Naive thymus-derived CD8-positive, alpha-beta T cell (primary cell): Measurements from ENCODE around the gene IQSEC1. TPM values are rescaled to one million over a fixed set of nuclear protein-coding genes. Genes with fewer than 3 reads are reported as not detected.

Experiments used
- ATAC-seq, 2 donors: fragments of 150-1000 bp; cut with Tn5 transposase in 1 of 2; sonication (Bioruptor Pico), chemical (Tn5 transposase) in 1 of 2; 1 replicate in 1 of 2; 2 replicates in 1 of 2; pipeline ENCODE4 v1.10.0; 2021; ENCODE audit warnings: mild to moderate bottlenecking in 2 of 2, moderate library complexity in 2 of 2
- POLR2A ChIA-PET: fragments of 350-600 bp; sonication (Branson Sonifier 250); formaldehyde crosslinking; loops from one replicate; lab custom pipeline; 2021; ENCODE audit warnings: antibody characterized with exemption; lab: Charles Lee
- DNase-seq, 10 donors: peaks; one replicate each; pipeline versions ENCODE4 v3.0.0 to v3.0.0-alpha.2; 2020 to 2022
- H3K27ac Mint-ChIP-seq, 10 donors: one replicate each; pipeline ENCODE4 v1.8.0; 2020 to 2022; ENCODE audit warnings: mild to moderate bottlenecking in 10 of 10, mixed read lengths in 10 of 10, moderate library complexity in 4 of 10, inconsistent platforms in 1 of 10
- H3K27me3 Mint-ChIP-seq, 5 donors: one replicate each; pipeline ENCODE4 v1.8.0; 2021 to 2022; ENCODE audit warnings: mixed read lengths in 5 of 5
- H3K36me3 Mint-ChIP-seq, 3 donors: one replicate each; pipeline ENCODE4 v1.8.0; 2020 to 2022; ENCODE audit warnings: mixed read lengths in 3 of 3, mild to moderate bottlenecking in 2 of 3, inconsistent platforms in 1 of 3
- H3K4me1 Mint-ChIP-seq, 4 donors: one replicate each; pipeline ENCODE4 v1.8.0; 2021 to 2022; ENCODE audit warnings: mixed read lengths in 4 of 4
- H3K4me3 Mint-ChIP-seq, 10 donors: one replicate each; pipeline ENCODE4 v1.8.0; 2020 to 2022; ENCODE audit warnings: mild to moderate bottlenecking in 10 of 10, mixed read lengths in 10 of 10, moderate library complexity in 6 of 10, inconsistent platforms in 1 of 10
- H3K9me3 Mint-ChIP-seq, 9 donors: one replicate each; pipeline ENCODE4 v1.8.0; 2020 to 2022; ENCODE audit warnings: mixed read lengths in 9 of 9, mild to moderate bottlenecking in 3 of 9, inconsistent platforms in 1 of 9, moderate library complexity in 1 of 9
- polyA plus RNA-seq, 3 donors: library from polyadenylated mRNA; unstranded; fragments of 300-500 nt; fragmentation: Illumina TruSeq; gene quantifications; one replicate each; pipeline ENCODE4 v1.2.3, GENCODE V29; 2021
- total RNA-seq, 8 experiments: library from RNA in 2 of 8; stranded (reverse) in 2 of 8; gene quantifications; one replicate each; pipeline ENCODE4 v1.2.3 and lab custom pipeline; 2021 to 2026

IQSEC1 gene
- total and polyA plus RNA-seq, 5 experiments from 2014 or later = 13.7 to 47.7 (median 23.7) TPM

- POLR2A ChIA-PET = no interaction called here
- Mint-ChIP-seq H3K9me3 (no peaks in the 10 kb centered on the region), H3K27ac (no peak overlapping the region), H3K27me3 (no peaks in the 10 kb centered on the region), H3K4me1 (peaks cover 10 to 37% (median 14%) of the 10 kb centered on the region in 4 donors), H3K36me3 (peaks cover 4 to 69% (median 7%) of the 10 kb centered on the region in 3 donors), H3K4me3 (no peak overlapping the region)
- DNase-seq = no peak
- ATAC-seq = no peak
Observed at GRCh38 chr3:12922881-12923431, 150.3 kb downstream of the IQSEC1 start.

- H3K27ac Mint-ChIP-seq = peak overlapping the region in 2 of 10 donors; percentile 45 to 53
- POLR2A ChIA-PET = no interaction called here
- H3K9me3 Mint-ChIP-seq = no peaks in the 10 kb centered on the region
- no peak for DNase-seq
- peaks cover 4 to 69% (median 7%) of the 10 kb centered on the region in 3 donors for H3K36me3 Mint-ChIP-seq
- peaks cover 10 to 43% (median 20%) of the 10 kb centered on the region in 4 donors for H3K4me1 Mint-ChIP-seq
- no peaks in the 10 kb centered on the region for H3K27me3 Mint-ChIP-seq
- H3K4me3 Mint-ChIP-seq = no peak overlapping the region
- no peak for ATAC-seq
Observed at GRCh38 chr3:12922306-12922705, 150.9 kb downstream of the IQSEC1 start.

- Mint-ChIP-seq H3K27ac (peak overlapping the region in 3 of 10 donors; percentile 11 to 62 (median 45)), H3K27me3 (no peaks in the 10 kb centered on the region), H3K4me3 (no peak overlapping the region), H3K4me1 (peaks cover 14 to 45% (median 26%) of the 10 kb centered on the region in 4 donors), H3K9me3 (no peaks in the 10 kb centered on the region), H3K36me3 (peaks cover 4 to 67% (median 7%) of the 10 kb centered on the region in 3 donors)
- DNase-seq (no peak), ATAC-seq (no peak)
- POLR2A ChIA-PET = no interaction called here
Observed at GRCh38 chr3:12921736-12922135, 151.5 kb downstream of the IQSEC1 start.

GRCh38 chr3:12920967-12921366 lies 152.3 kb downstream of the IQSEC1 start:
- peaks cover 4 to 65% (median 7%) of the 10 kb centered on the region in 3 donors for H3K36me3 Mint-ChIP-seq

GRCh38 chr3:12919205-12919604 lies 154.0 kb downstream of the IQSEC1 start:
- no peak for DNase-seq
- Mint-ChIP-seq H3K4me1 (peaks cover 20 to 56% (median 40%) of the 10 kb centered on the region in 4 donors), H3K36me3 (peaks cover 4 to 63% (median 9%) of the 10 kb centered on the region in 3 donors), H3K27ac (no peak overlapping the region), H3K4me3 (no peak overlapping the region), H3K9me3 (no peaks in the 10 kb centered on the region), H3K27me3 (no peaks in the 10 kb centered on the region)
- ATAC-seq = no peak
- POLR2A ChIA-PET = no interaction called here

More at GRCh38 chr3:12920967-12921366, 152.3 kb downstream of the IQSEC1 start:
- H3K4me1 Mint-ChIP-seq = peaks cover 21 to 52% (median 34%) of the 10 kb centered on the region in 4 donors
- ATAC-seq (no peak), DNase-seq (no peak)
- H3K27ac Mint-ChIP-seq = peak overlapping the region in 1 of 10 donors; percentile 59
- H3K9me3 Mint-ChIP-seq = no peaks in the 10 kb centered on the region
- POLR2A ChIA-PET = interaction anchor here (0.6 kb wide), 1 partner anchor 16 kb away, joined by 3 read pairs; no protein-coding TSS in a partner anchor
- no peak overlapping the region for H3K4me3 Mint-ChIP-seq
- H3K27me3 Mint-ChIP-seq = no peaks in the 10 kb centered on the region

- peaks cover 20 to 56% (median 42%) of the 10 kb centered on the region in 4 donors for H3K4me1 Mint-ChIP-seq
- no peak overlapping the region for H3K27ac Mint-ChIP-seq
- no peak overlapping the region for H3K4me3 Mint-ChIP-seq
- H3K27me3 Mint-ChIP-seq = no peaks in the 10 kb centered on the region
- DNase-seq (no peak), ATAC-seq (no peak)
- H3K9me3 Mint-ChIP-seq = no peaks in the 10 kb centered on the region
- POLR2A ChIA-PET = no interaction called here
- peaks cover 4 to 62% (median 9%) of the 10 kb centered on the region in 3 donors for H3K36me3 Mint-ChIP-seq
Observed at GRCh38 chr3:12918231-12918630, 155.0 kb downstream of the IQSEC1 start.

GRCh38 chr3:12916159-12916558 lies 157.1 kb downstream of the IQSEC1 start:
- H3K4me1 Mint-ChIP-seq = peaks cover 16 to 51% (median 36%) of the 10 kb centered on the region in 4 donors
- peak; percentile 90 to 94 for ATAC-seq
- peaks cover 0 to 64% (median 12%) of the 10 kb centered on the region in 3 donors for H3K36me3 Mint-ChIP-seq
- POLR2A ChIA-PET = interaction anchor here (0.8 to 1.3 kb wide), 2 partner anchors 32 to 49 kb away, joined by 3 to 4 read pairs; no protein-coding TSS in a partner anchor
- H3K27me3 Mint-ChIP-seq = no peaks in the 10 kb centered on the region
- H3K27ac Mint-ChIP-seq = peak overlapping the region; percentile 44 to 91 (median 78)
- peak overlapping the region; percentile 41 to 78 (median 68) for H3K4me3 Mint-ChIP-seq
- H3K9me3 Mint-ChIP-seq = no peaks in the 10 kb centered on the region
- peak in 9 of 10 donors; percentile 12 to 78 (median 59) for DNase-seq

GRCh38 chr3:12914088-12914487 lies 159.1 kb downstream of the IQSEC1 start:
- Mint-ChIP-seq H3K27me3 (no peaks in the 10 kb centered on the region), H3K4me3 (no peak overlapping the region), H3K36me3 (peaks cover 0 to 61% (median 15%) of the 10 kb centered on the region in 3 donors), H3K27ac (peak overlapping the region in 3 of 10 donors; percentile 13 to 80 (median 21)), H3K4me1 (peaks cover 16 to 44% (median 36%) of the 10 kb centered on the region in 4 donors), H3K9me3 (no peaks in the 10 kb centered on the region)
- ATAC-seq (no peak), DNase-seq (no peak)
- POLR2A ChIA-PET = no interaction called here

- Mint-ChIP-seq H3K27ac (peak overlapping the region in 5 of 10 donors; percentile 12 to 82 (median 67)), H3K9me3 (no peaks in the 10 kb centered on the region), H3K4me3 (no peak overlapping the region), H3K4me1 (peaks cover 10 to 28% (median 24%) of the 10 kb centered on the region in 4 donors), H3K27me3 (no peaks in the 10 kb centered on the region), H3K36me3 (peaks cover 0 to 69% (median 18%) of the 10 kb centered on the region in 3 donors)
- no peak for ATAC-seq
- DNase-seq = no peak
- POLR2A ChIA-PET = no interaction called here
Observed at GRCh38 chr3:12911881-12912415, 161.3 kb downstream of the IQSEC1 start.

- no peak for DNase-seq
- POLR2A ChIA-PET = no interaction called here
- H3K36me3 Mint-ChIP-seq = peaks cover 0 to 79% (median 16%) of the 10 kb centered on the region in 3 donors
- no peak for ATAC-seq
- peaks cover 2 to 15% (median 11%) of the 10 kb centered on the region in 4 donors for H3K4me1 Mint-ChIP-seq
- no peaks in the 10 kb centered on the region for H3K9me3 Mint-ChIP-seq
- H3K27me3 Mint-ChIP-seq = no peaks in the 10 kb centered on the region
- H3K4me3 Mint-ChIP-seq = no peak overlapping the region
- H3K27ac Mint-ChIP-seq = peak overlapping the region in 1 of 10 donors; percentile 49
Observed at GRCh38 chr3:12910356-12911099, 162.7 kb downstream of the IQSEC1 start.

- H3K27ac Mint-ChIP-seq = peak overlapping the region in 1 of 10 donors; percentile 25
- ATAC-seq = no peak
- POLR2A ChIA-PET = no interaction called here
Observed at GRCh38 chr3:12909710-12910109, 163.5 kb downstream of the IQSEC1 start.

GRCh38 chr3:12908859-12909258 lies 164.4 kb downstream of the IQSEC1 start:
- ATAC-seq = no peak
- POLR2A ChIA-PET = no interaction called here
- H3K9me3 Mint-ChIP-seq = no peaks in the 10 kb centered on the region
- DNase-seq = no peak
- no peak overlapping the region for H3K4me3 Mint-ChIP-seq
- no peaks in the 10 kb centered on the region for H3K27me3 Mint-ChIP-seq
- peaks cover 0 to 76% (median 15%) of the 10 kb centered on the region in 3 donors for H3K36me3 Mint-ChIP-seq
- H3K27ac Mint-ChIP-seq = peak overlapping the region in 1 of 10 donors; percentile 65
- peaks cover 0 to 6% (median under 1%) of the 10 kb centered on the region in 4 donors for H3K4me1 Mint-ChIP-seq

More at GRCh38 chr3:12909710-12910109, 163.5 kb downstream of the IQSEC1 start:
- peaks cover 0 to 84% (median 15%) of the 10 kb centered on the region in 3 donors for H3K36me3 Mint-ChIP-seq
- no peaks in the 10 kb centered on the region for H3K27me3 Mint-ChIP-seq
- no peak overlapping the region for H3K4me3 Mint-ChIP-seq
- H3K4me1 Mint-ChIP-seq = peaks cover 2 to 9% (median 6%) of the 10 kb centered on the region in 4 donors
- DNase-seq = no peak
- no peaks in the 10 kb centered on the region for H3K9me3 Mint-ChIP-seq
